Esophagus squamous epithelium (tissue), 5 donors: ENCODE data around the gene FAM241A. TPM values are rescaled to one million over a fixed set of nuclear protein-coding genes. Genes with fewer than 3 reads are reported as not detected.
"Not testable (repeated sequence)": the region's sequence is repeated elsewhere in the genome, so short reads cannot be mapped to it uniquely, and the experiment has no call there.

Experiments used
- DNase-seq: peaks from one replicate; lab custom pipeline; 2025; lab: John Stamatoyannopoulos, UW
- H3K27ac ChIP-seq, 4 donors: fragments of 200-600 bp; sonication (generic); one replicate each; pipeline ENCODE4 v1.5.1; 2016 to 2019; ENCODE audit warnings: mild to moderate bottlenecking in 1 of 4
- H3K27me3 ChIP-seq, 4 donors: fragments of 200-600 bp; sonication (generic); 1 replicate in 3 of 4; 2 replicates in 1 of 4; pipeline versions ENCODE4 v1.5.1 to v1.6.0; 2017 to 2021; ENCODE audit warnings: antibody characterized with exemption in 1 of 4
- H3K36me3 ChIP-seq, 3 donors: fragments of 200-600 bp; sonication (generic); one replicate each; pipeline ENCODE4 v1.5.1; 2016 to 2019
- H3K4me1 ChIP-seq, 3 donors: fragments of 200-600 bp; sonication (generic); one replicate each; pipeline ENCODE4 v1.5.1; 2017 to 2019
- H3K4me3 ChIP-seq, 4 donors: fragments of 200-600 bp; sonication (generic); 1 replicate in 3 of 4; 2 replicates in 1 of 4; pipeline ENCODE4 v1.5.1; 2016 to 2019; ENCODE audit warnings: mild to moderate bottlenecking in 2 of 4, moderate library complexity in 1 of 4
- H3K9me3 ChIP-seq, 3 donors: fragments of 200-600 bp; sonication (generic); one replicate each; pipeline ENCODE4 v1.5.1; 2016 to 2019
- CTCF ChIP-seq, 6 experiments: fragments of 450-650 bp in 4 of 6; fragments of 200-600 bp in 2 of 6; sonication (generic) in 2 of 6; IDR thresholded peaks; one replicate each; pipeline ENCODE4 v1.5.1; 2016 to 2019; ENCODE audit warnings: antibody characterized with exemption in 6 of 6, mild to moderate bottlenecking in 4 of 6, moderate library complexity in 4 of 6
- POLR2A ChIP-seq, 4 donors: fragments of 450-650 bp; IDR thresholded peaks; one replicate each; pipeline ENCODE4 v1.6.1; 2017; ENCODE audit warnings: antibody characterized with exemption in 4 of 4, mild to moderate bottlenecking in 4 of 4, moderate library complexity in 3 of 4
- WGBS, 2 donors: methylation state at CpG; one replicate each; pipeline ENCODE4 v1.1.5; 2018; 5-methylcytosine and 5-hydroxymethylcytosine counted together
- intact Hi-C: fragments of 100-400 bp; cut with DNase I; formaldehyde crosslinking; loops from one replicate; pipeline ENCODE4 v1.15.0; 2022
- total RNA-seq, 4 donors: library from RNA; depleted of rRNA; stranded (reverse); fragments of >200 nt; gene quantifications; one replicate each; pipeline ENCODE4 v1.1.0, GENCODE V29; 2016
- donor health status: DM: yes; HTN: yes; CAD: no.

FAM241A gene
- total RNA-seq, 4 donors from 2014 or later, result 1.3 to 4.7 (median 4.0) TPM

GRCh38 chr4:112156112-112156511 is 10.9 kb downstream of the FAM241A start:
- intact Hi-C loops, result no loop called here
- TF ChIP-seq CTCF (IDR thresholded peaks at IDR 0.05) (no peak), POLR2A (IDR thresholded peaks at IDR 0.05) (no peak)
- H3K36me3 ChIP-seq, result no peaks in the 10 kb centered on the region
- H3K4me3 ChIP-seq, result no peak overlapping the region
- no peak overlapping the region for H3K27ac ChIP-seq
- H3K27me3 ChIP-seq, result no peaks in the 10 kb centered on the region
- no peaks in the 10 kb centered on the region for H3K9me3 ChIP-seq
- no peaks in the 10 kb centered on the region for H3K4me1 ChIP-seq
- WGBS, 2 donors, result 75 to 85% methylated on average over 1 of the region's 1 CpG
- no peak for DNase-seq

GRCh38 chr4:112156553-112156952 is 11.3 kb downstream of the FAM241A start:
- no peak for DNase-seq
- no peaks in the 10 kb centered on the region for H3K36me3 ChIP-seq
- H3K4me3 ChIP-seq, result no peak overlapping the region
- H3K27me3 ChIP-seq, result no peaks in the 10 kb centered on the region
- H3K4me1 ChIP-seq, result no peaks in the 10 kb centered on the region
- TF ChIP-seq CTCF (IDR thresholded peaks at IDR 0.05) (no peak), POLR2A (IDR thresholded peaks at IDR 0.05) (no peak)
- H3K27ac ChIP-seq, result no peak overlapping the region
- H3K9me3 ChIP-seq, result no peaks in the 10 kb centered on the region
- intact Hi-C loops, result no loop called here

GRCh38 chr4:112163706-112164105 is 18.5 kb downstream of the FAM241A start:
- not testable (repeated sequence) for DNase-seq
- WGBS, 2 donors, result 90 to 96% methylated on average over 3 of the region's 3 CpGs

GRCh38 chr4:112167794-112168193 is 22.5 kb downstream of the FAM241A start:
- no peaks in the 10 kb centered on the region for H3K36me3 ChIP-seq
- H3K27ac ChIP-seq, result no peak overlapping the region
- H3K9me3 ChIP-seq, result no peaks in the 10 kb centered on the region
- no peak for DNase-seq
- intact Hi-C loops, result no loop called here
- H3K4me1 ChIP-seq, result peaks cover 0 to 21% (median 0%) of the 10 kb centered on the region in 3 donors
- TF ChIP-seq CTCF (IDR thresholded peaks at IDR 0.05), result no peak
- TF ChIP-seq POLR2A (IDR thresholded peaks at IDR 0.05), result no peak
- H3K27me3 ChIP-seq, result no peaks in the 10 kb centered on the region
- H3K4me3 ChIP-seq, result no peak overlapping the region

More at GRCh38 chr4:112163706-112164105, 18.5 kb downstream of the FAM241A start:
- intact Hi-C loops, H3K27ac ChIP-seq, H3K36me3 ChIP-seq, H3K9me3 ChIP-seq, H3K4me1 ChIP-seq, H3K4me3 ChIP-seq, H3K27me3 ChIP-seq: not testable (repeated sequence)

- H3K4me1 ChIP-seq, result peaks cover 0 to 25% (median 0%) of the 10 kb centered on the region in 3 donors
- H3K9me3 ChIP-seq, result no peaks in the 10 kb centered on the region
- DNase-seq, result no peak
- no peaks in the 10 kb centered on the region for H3K27me3 ChIP-seq
- no peak overlapping the region for H3K27ac ChIP-seq
- TF ChIP-seq CTCF (IDR thresholded peaks at IDR 0.05), result no peak
- no peak for TF ChIP-seq POLR2A (IDR thresholded peaks at IDR 0.05)
- 72 to 87% methylated on average over 13 of the region's 13 CpGs for WGBS, 2 donors
- no peaks in the 10 kb centered on the region for H3K36me3 ChIP-seq
- no peak overlapping the region for H3K4me3 ChIP-seq
- intact Hi-C loops, result no loop called here
Measured at GRCh38 chr4:112168719-112169500, 23.7 kb downstream of the FAM241A start.
